HEK293 (cell line): ENCODE results near the gene GTF2H3.
A peak's percentile ranks its signal among the peaks of the same experiment; 100 is the strongest.

ENCODE experiments used
- GLI2 ChIP-seq: fragments of 450-650 bp; formaldehyde crosslinking; IDR thresholded peaks from 2 replicates; pipeline ENCODE4; 2017; ENCODE audit warnings: missing biosample characterization, missing genetic modification characterization, low read depth, borderline replicate concordance
- GLI4 ChIP-seq: fragments of 450-650 bp; formaldehyde crosslinking; IDR thresholded peaks from 2 replicates; pipeline ENCODE4 v1.5.1; 2016; ENCODE audit warnings: missing biosample characterization, missing genetic modification characterization
- HOXC10 ChIP-seq: sonication (generic); formaldehyde crosslinking; IDR thresholded peaks from 2 replicates; pipeline ENCODE4 v1.8.1; 2023; ENCODE audit warnings: mild to moderate bottlenecking, missing genetic modification reagents
- REPIN1 ChIP-seq: fragments of 450-650 bp; formaldehyde crosslinking; IDR thresholded peaks from 2 replicates; pipeline ENCODE4 v1.5.1; 2017; ENCODE audit warnings: missing biosample characterization, missing genetic modification characterization, low read depth
- ZBTB1 ChIP-seq: fragments of 450-650 bp; formaldehyde crosslinking; IDR thresholded peaks from 2 replicates; pipeline ENCODE4 v1.5.1; 2016; ENCODE audit warnings: missing biosample characterization, missing genetic modification characterization
- ZIC2 ChIP-seq: fragments of 450-650 bp; formaldehyde crosslinking; IDR thresholded peaks from 2 replicates; pipeline ENCODE4 v1.5.1; 2016; ENCODE audit warnings: missing biosample characterization, missing genetic modification characterization
- ZNF10 ChIP-seq: fragments of 450-650 bp; formaldehyde crosslinking; IDR thresholded peaks from 2 replicates; pipeline ENCODE4 v1.5.1; 2017; ENCODE audit warnings: missing biosample characterization, missing genetic modification characterization
- ZNF114 ChIP-seq: fragments of 450-650 bp; formaldehyde crosslinking; IDR thresholded peaks from 2 replicates; pipeline ENCODE4 v1.5.0; 2017; ENCODE audit warnings: missing biosample characterization, missing genetic modification characterization
- ZNF157 ChIP-seq: fragments of 450-650 bp; formaldehyde crosslinking; IDR thresholded peaks from 2 replicates; pipeline ENCODE4 v1.5.1; 2016; ENCODE audit warnings: missing biosample characterization, missing genetic modification characterization
- ZNF211 ChIP-seq: fragments of 450-650 bp; formaldehyde crosslinking; IDR thresholded peaks from 2 replicates; pipeline ENCODE4 v1.5.1; 2016; ENCODE audit warnings: low read depth, missing biosample characterization, missing genetic modification characterization
- ZNF266 ChIP-seq: fragments of 450-650 bp; formaldehyde crosslinking; IDR thresholded peaks from 2 replicates; pipeline ENCODE4 v1.5.1; 2016; ENCODE audit warnings: missing biosample characterization, missing genetic modification characterization, low read depth
- ZNF530 ChIP-seq: fragments of 450-650 bp; formaldehyde crosslinking; IDR thresholded peaks from 2 replicates; pipeline ENCODE4 v1.5.1; 2016; ENCODE audit warnings: low read depth, missing biosample characterization, missing genetic modification characterization
- ZNF549 ChIP-seq: fragments of 450-650 bp; IDR thresholded peaks from 2 replicates; pipeline ENCODE4 v1.5.1; 2018; ENCODE audit warnings: missing biosample characterization, missing genetic modification characterization, mild to moderate bottlenecking, inconsistent platforms, moderate library complexity
- ZNF585B ChIP-seq: fragments of 450-650 bp; formaldehyde crosslinking; IDR thresholded peaks from 2 replicates; pipeline ENCODE4 v1.5.1; 2016; ENCODE audit warnings: missing biosample characterization, missing genetic modification characterization
- ZNF777 ChIP-seq: fragments of 450-650 bp; formaldehyde crosslinking; IDR thresholded peaks from 2 replicates; pipeline ENCODE4 v1.5.1; 2017; ENCODE audit warnings: missing biosample characterization, missing genetic modification characterization, borderline replicate concordance
- ZSCAN30 ChIP-seq: fragments of 450-650 bp; IDR thresholded peaks from 2 replicates; pipeline ENCODE4 v1.5.1; 2018; ENCODE audit warnings: missing biosample characterization, mild to moderate bottlenecking, missing genetic modification characterization, moderate library complexity
- TF ChIP-seq, protein P1 (sequence below): fragments of 450-650 bp; formaldehyde crosslinking; IDR thresholded peaks from 2 replicates; pipeline ENCODE4 v1.5.1; 2016; ENCODE audit warnings: missing biosample characterization, missing genetic modification characterization
- TF ChIP-seq, protein P2 (sequence below): fragments of 450-650 bp; formaldehyde crosslinking; IDR thresholded peaks from 2 replicates; pipeline ENCODE4 v1.5.1; 2016; ENCODE audit warnings: missing biosample characterization, missing genetic modification characterization
- TF ChIP-seq, protein P3 (sequence below): fragments of 450-650 bp; formaldehyde crosslinking; IDR thresholded peaks from 2 replicates; pipeline ENCODE4 v1.5.1; 2016; ENCODE audit warnings: missing biosample characterization, missing genetic modification characterization, borderline replicate concordance
- TF ChIP-seq, protein P4 (sequence below): fragments of 450-650 bp; formaldehyde crosslinking; IDR thresholded peaks from 2 replicates; pipeline ENCODE4 v1.5.1; 2016; ENCODE audit warnings: missing biosample characterization, missing genetic modification characterization, borderline replicate concordance
- TF ChIP-seq, protein P5 (sequence below): fragments of 450-650 bp; formaldehyde crosslinking; IDR thresholded peaks from 2 replicates; pipeline ENCODE4 v1.5.1; 2016; ENCODE audit warnings: missing biosample characterization, missing genetic modification characterization
- TF ChIP-seq, protein P6 (sequence below): fragments of 450-650 bp; formaldehyde crosslinking; IDR thresholded peaks from 2 replicates; pipeline ENCODE4 v1.5.1; 2016; ENCODE audit warnings: missing biosample characterization, missing genetic modification characterization
- TF ChIP-seq, protein P7 (sequence below): fragments of 450-650 bp; formaldehyde crosslinking; IDR thresholded peaks from 2 replicates; pipeline ENCODE4; 2016; ENCODE audit warnings: missing biosample characterization, missing genetic modification characterization
- TF ChIP-seq, protein P8 (sequence below): fragments of 450-650 bp; formaldehyde crosslinking; IDR thresholded peaks from 2 replicates; pipeline ENCODE4 v1.5.1; 2016; ENCODE audit warnings: missing biosample characterization, missing genetic modification characterization

The GTF2H3 gene

DNA sequence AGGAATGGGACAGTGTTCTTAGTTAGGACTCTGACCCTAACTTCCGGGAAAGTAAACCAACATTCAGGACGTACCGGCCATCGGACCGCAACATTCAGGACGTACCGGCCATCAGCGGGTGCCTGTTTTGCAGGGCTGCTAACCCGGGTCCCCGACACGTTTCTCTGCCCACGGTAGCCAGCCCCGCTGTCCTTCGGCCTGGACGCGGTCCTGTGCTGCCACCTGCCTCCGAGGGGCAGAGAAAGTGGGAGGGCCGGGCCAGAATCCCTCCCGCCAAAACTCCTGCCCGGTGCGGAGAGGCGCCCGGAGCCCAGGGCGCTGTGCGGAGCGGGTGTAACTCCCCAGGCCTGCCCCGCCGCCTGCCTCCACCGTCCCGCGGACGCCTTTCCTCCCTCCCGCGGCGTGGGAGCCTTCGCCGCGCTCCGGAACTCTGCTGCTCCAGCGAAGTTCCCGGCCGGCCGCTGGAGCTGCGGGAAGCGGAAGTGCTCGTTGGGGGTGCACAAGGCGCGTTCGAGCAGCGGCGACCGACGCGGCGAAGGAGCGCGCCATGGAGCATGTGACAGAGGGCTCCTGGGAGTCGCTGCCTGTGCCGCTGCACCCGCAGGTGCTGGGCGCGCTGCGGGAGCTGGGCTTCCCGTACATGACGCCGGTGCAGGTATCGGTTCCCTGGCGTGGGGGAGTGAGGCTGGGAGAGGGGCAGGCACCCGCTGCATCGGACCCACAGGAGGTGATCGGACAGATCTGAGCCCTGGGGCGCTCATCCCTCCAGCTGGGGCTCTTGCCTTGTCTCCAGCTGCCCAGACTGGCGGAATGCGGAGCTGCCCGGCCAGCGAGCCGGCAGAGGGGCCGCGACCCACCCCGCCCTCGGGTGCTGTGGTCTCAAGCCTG, 31.8 kb upstream of the GTF2H3 start, which contains the start of gene DDX55 (continued):
- TF ChIP-seq ZNF585B (tag by site-specific recombination) (no peak), GLI2 (tag by site-specific recombination) (no peak), ZIC2 (tag by site-specific recombination) (peak; percentile 91), REPIN1 (tag by site-specific recombination) (peak; percentile 98; the same call in 1 of the 2 replicates), ZNF777 (tag by site-specific recombination) (peak; percentile 88), ZNF114 (tag by site-specific recombination) (no peak), ZNF530 (tag by site-specific recombination) (no peak), HOXC10 (0 out of 2 replicates have a peak, but pooled peaks have one; percentile 49), ZBTB1 (tag by site-specific recombination) (0 out of 2 replicates have a peak, but pooled peaks have one; percentile 65), ZNF211 (tag by site-specific recombination) (no peak), ZNF157 (tag by site-specific recombination) (no peak), ZNF549 (tag by site-specific recombination) (no peak), GLI4 (peak; percentile 97), ZNF10 (tag by site-specific recombination) (peak; percentile 79), ZNF266 (tag by site-specific recombination) (no peak), ZSCAN30 (peak; percentile 98)
- TF ChIP-seq, protein P1, sequence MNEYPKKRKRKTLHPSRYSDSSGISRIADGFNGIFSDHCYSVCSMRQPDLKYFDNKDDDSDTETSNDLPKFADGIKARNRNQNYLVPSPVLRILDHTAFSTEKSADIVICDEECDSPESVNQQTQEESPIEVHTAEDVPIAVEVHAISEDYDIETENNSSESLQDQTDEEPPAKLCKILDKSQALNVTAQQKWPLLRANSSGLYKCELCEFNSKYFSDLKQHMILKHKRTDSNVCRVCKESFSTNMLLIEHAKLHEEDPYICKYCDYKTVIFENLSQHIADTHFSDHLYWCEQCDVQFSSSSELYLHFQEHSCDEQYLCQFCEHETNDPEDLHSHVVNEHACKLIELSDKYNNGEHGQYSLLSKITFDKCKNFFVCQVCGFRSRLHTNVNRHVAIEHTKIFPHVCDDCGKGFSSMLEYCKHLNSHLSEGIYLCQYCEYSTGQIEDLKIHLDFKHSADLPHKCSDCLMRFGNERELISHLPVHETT: peak; percentile 99
- TF ChIP-seq, protein P2, sequence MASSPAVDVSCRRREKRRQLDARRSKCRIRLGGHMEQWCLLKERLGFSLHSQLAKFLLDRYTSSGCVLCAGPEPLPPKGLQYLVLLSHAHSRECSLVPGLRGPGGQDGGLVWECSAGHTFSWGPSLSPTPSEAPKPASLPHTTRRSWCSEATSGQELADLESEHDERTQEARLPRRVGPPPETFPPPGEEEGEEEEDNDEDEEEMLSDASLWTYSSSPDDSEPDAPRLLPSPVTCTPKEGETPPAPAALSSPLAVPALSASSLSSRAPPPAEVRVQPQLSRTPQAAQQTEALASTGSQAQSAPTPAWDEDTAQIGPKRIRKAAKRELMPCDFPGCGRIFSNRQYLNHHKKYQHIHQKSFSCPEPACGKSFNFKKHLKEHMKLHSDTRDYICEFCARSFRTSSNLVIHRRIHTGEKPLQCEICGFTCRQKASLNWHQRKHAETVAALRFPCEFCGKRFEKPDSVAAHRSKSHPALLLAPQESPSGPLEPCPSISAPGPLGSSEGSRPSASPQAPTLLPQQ: peak; percentile 96
- TF ChIP-seq, protein P3, sequence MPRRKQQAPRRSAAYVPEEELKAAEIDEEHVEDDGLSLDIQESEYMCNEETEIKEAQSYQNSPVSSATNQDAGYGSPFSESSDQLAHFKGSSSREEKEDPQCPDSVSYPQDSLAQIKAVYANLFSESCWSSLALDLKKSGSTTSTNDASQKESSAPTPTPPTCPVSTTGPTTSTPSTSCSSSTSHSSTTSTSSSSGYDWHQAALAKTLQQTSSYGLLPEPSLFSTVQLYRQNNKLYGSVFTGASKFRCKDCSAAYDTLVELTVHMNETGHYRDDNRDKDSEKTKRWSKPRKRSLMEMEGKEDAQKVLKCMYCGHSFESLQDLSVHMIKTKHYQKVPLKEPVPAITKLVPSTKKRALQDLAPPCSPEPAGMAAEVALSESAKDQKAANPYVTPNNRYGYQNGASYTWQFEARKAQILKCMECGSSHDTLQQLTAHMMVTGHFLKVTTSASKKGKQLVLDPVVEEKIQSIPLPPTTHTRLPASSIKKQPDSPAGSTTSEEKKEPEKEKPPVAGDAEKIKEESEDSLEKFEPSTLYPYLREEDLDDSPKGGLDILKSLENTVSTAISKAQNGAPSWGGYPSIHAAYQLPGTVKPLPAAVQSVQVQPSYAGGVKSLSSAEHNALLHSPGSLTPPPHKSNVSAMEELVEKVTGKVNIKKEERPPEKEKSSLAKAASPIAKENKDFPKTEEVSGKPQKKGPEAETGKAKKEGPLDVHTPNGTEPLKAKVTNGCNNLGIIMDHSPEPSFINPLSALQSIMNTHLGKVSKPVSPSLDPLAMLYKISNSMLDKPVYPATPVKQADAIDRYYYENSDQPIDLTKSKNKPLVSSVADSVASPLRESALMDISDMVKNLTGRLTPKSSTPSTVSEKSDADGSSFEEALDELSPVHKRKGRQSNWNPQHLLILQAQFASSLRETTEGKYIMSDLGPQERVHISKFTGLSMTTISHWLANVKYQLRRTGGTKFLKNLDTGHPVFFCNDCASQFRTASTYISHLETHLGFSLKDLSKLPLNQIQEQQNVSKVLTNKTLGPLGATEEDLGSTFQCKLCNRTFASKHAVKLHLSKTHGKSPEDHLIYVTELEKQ (tag by site-specific recombination): peak; percentile 61
- TF ChIP-seq, protein P4, sequence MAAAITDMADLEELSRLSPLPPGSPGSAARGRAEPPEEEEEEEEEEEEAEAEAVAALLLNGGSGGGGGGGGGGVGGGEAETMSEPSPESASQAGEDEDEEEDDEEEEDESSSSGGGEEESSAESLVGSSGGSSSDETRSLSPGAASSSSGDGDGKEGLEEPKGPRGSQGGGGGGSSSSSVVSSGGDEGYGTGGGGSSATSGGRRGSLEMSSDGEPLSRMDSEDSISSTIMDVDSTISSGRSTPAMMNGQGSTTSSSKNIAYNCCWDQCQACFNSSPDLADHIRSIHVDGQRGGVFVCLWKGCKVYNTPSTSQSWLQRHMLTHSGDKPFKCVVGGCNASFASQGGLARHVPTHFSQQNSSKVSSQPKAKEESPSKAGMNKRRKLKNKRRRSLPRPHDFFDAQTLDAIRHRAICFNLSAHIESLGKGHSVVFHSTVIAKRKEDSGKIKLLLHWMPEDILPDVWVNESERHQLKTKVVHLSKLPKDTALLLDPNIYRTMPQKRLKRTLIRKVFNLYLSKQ (tag by site-specific recombination): peak; percentile 82
- TF ChIP-seq, protein P5, sequence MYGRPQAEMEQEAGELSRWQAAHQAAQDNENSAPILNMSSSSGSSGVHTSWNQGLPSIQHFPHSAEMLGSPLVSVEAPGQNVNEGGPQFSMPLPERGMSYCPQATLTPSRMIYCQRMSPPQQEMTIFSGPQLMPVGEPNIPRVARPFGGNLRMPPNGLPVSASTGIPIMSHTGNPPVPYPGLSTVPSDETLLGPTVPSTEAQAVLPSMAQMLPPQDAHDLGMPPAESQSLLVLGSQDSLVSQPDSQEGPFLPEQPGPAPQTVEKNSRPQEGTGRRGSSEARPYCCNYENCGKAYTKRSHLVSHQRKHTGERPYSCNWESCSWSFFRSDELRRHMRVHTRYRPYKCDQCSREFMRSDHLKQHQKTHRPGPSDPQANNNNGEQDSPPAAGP (tag by site-specific recombination): peak; percentile 99
- TF ChIP-seq, protein P6, sequence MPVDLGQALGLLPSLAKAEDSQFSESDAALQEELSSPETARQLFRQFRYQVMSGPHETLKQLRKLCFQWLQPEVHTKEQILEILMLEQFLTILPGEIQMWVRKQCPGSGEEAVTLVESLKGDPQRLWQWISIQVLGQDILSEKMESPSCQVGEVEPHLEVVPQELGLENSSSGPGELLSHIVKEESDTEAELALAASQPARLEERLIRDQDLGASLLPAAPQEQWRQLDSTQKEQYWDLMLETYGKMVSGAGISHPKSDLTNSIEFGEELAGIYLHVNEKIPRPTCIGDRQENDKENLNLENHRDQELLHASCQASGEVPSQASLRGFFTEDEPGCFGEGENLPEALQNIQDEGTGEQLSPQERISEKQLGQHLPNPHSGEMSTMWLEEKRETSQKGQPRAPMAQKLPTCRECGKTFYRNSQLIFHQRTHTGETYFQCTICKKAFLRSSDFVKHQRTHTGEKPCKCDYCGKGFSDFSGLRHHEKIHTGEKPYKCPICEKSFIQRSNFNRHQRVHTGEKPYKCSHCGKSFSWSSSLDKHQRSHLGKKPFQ (tag by site-specific recombination): peak; percentile 33; the same call in 1 of the 2 replicates
- TF ChIP-seq, protein P7, sequence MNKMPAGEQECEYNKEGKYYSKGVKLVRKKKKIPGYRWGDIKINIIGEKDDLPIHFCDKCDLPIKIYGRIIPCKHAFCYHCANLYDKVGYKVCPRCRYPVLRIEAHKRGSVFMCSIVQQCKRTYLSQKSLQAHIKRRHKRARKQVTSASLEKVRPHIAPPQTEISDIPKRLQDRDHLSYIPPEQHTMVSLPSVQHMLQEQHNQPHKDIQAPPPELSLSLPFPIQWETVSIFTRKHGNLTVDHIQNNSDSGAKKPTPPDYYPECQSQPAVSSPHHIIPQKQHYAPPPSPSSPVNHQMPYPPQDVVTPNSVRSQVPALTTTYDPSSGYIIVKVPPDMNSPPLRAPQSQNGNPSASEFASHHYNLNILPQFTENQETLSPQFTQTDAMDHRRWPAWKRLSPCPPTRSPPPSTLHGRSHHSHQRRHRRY (tag by site-specific recombination): peak; percentile 43; the same call in 1 of the 2 replicates
- TF ChIP-seq, protein P8, sequence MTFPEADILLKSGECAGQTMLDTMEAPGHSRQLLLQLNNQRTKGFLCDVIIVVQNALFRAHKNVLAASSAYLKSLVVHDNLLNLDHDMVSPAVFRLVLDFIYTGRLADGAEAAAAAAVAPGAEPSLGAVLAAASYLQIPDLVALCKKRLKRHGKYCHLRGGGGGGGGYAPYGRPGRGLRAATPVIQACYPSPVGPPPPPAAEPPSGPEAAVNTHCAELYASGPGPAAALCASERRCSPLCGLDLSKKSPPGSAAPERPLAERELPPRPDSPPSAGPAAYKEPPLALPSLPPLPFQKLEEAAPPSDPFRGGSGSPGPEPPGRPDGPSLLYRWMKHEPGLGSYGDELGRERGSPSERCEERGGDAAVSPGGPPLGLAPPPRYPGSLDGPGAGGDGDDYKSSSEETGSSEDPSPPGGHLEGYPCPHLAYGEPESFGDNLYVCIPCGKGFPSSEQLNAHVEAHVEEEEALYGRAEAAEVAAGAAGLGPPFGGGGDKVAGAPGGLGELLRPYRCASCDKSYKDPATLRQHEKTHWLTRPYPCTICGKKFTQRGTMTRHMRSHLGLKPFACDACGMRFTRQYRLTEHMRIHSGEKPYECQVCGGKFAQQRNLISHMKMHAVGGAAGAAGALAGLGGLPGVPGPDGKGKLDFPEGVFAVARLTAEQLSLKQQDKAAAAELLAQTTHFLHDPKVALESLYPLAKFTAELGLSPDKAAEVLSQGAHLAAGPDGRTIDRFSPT (tag by site-specific recombination): peak; percentile 70; the same call in 1 of the 2 replicates
